Loucy (cell line): ENCODE measurements around the gene BABAM2.

Source experiments
- CTCF ChIP-seq: fragments of 200-600 bp; sonication (generic); conservative IDR thresholded peaks from 2 replicates; pipeline ENCODE4 v1.5.1; 2014; ENCODE audit warnings: mild to moderate bottlenecking, antibody characterized with exemption, low read length
- EZH2phosphoT487 ChIP-seq: fragments of 200-600 bp; IDR thresholded peaks from 2 replicates; pipeline ENCODE4 v1.6.1; 2018; ENCODE audit warnings: antibody characterized with exemption, mild to moderate bottlenecking, moderate library complexity, borderline replicate concordance

GRCh38 chr2:28340312-28341202 is 450.0 kb downstream of the BABAM2 start:
- peak; percentile 53 for TF ChIP-seq CTCF
- TF ChIP-seq EZH2phosphoT487, result no peak
